H1 (cell line): ENCODE measurements around the gene RPL38. TPM values are rescaled to one million over a fixed set of nuclear protein-coding genes. Genes with fewer than 3 reads are reported as not detected.

Source experiments
- CTCF ChIA-PET: fragments of 300-600 bp; sonication (Branson Sonifier 250); formaldehyde crosslinking; loops from one replicate; lab custom pipeline; 2021; ENCODE audit not compliant: partially characterized antibody; lab: Charles Lee
- POLR2A ChIA-PET: fragments of 300-600 bp; sonication (Branson Sonifier 250); formaldehyde crosslinking; loops from one replicate; lab custom pipeline; 2021; ENCODE audit warnings: inconsistent platforms; ENCODE audit not compliant: partially characterized antibody; lab: Charles Lee
- DNase-seq, 2 experiments: peaks; one replicate each; pipeline versions ENCODE4 v3.0.0 to v3.0.0-alpha.2; 2010 to 2022; ENCODE audit warnings: low spot score in 2 of 2, low read depth in 1 of 2, mixed read lengths in 1 of 2
- FAIRE-seq: peaks from 2 replicates; lab custom pipeline; 2011; peaks lifted over from hg19 to GRCh38; lab: Jason Lieb, UNC
- H2AFZ ChIP-seq: 2 replicates; pipeline ENCODE4 v1.8.1; 2012; ENCODE audit warnings: low read length, inconsistent platforms
- H2AK5ac ChIP-seq: 2 replicates; pipeline ENCODE4 v1.6.1; 2013; ENCODE audit warnings: low read depth, low read length
- H2BK120ac ChIP-seq: replicated peaks from 2 replicates; pipeline ENCODE3; 2013; ENCODE audit warnings: low read depth, low read length, inconsistent platforms
- H2BK12ac ChIP-seq: 2 replicates; pipeline ENCODE4 v1.6.1; 2013; ENCODE audit warnings: low read depth, low read length
- H2BK15ac ChIP-seq: 2 replicates; pipeline ENCODE4 v1.6.1; 2013; ENCODE audit warnings: low read length
- H2BK20ac ChIP-seq: 2 replicates; pipeline ENCODE4 v1.6.1; 2013; ENCODE audit warnings: low read length
- H2BK5ac ChIP-seq: 2 replicates; pipeline ENCODE4 v1.6.1; 2013; ENCODE audit warnings: low read depth, low read length
- H3K14ac ChIP-seq: 2 replicates; pipeline ENCODE4 v1.6.1; 2013; ENCODE audit warnings: inconsistent platforms; ENCODE audit not compliant: insufficient read length
- H3K18ac ChIP-seq: 2 replicates; pipeline ENCODE4 v1.6.1; 2013; ENCODE audit warnings: low read length; ENCODE audit errors: extremely low read depth
- H3K23ac ChIP-seq: 2 replicates; pipeline ENCODE4 v1.6.1; 2013; ENCODE audit warnings: inconsistent platforms; ENCODE audit not compliant: insufficient read length
- H3K23me2 ChIP-seq: 2 replicates; pipeline ENCODE4 v1.6.1; 2013; ENCODE audit warnings: low read depth, low read length
- H3K27ac ChIP-seq: 2 replicates; pipeline ENCODE4 v1.6.1; 2011; ENCODE audit warnings: low read depth, low read length, inconsistent platforms
- H3K27me3 ChIP-seq, 4 experiments: replicated peaks in 1 of 4; 1 replicate in 1 of 4; 2 replicates in 3 of 4; pipeline versions ENCODE4 v1.6.1 to v1.8.1; 2011 to 2013; ENCODE audit warnings: low read length in 3 of 4, mild to moderate bottlenecking in 3 of 4, inconsistent platforms in 2 of 4, mixed read lengths in 2 of 4, moderate library complexity in 1 of 4; ENCODE audit not compliant: control insufficient read depth in 3 of 4, insufficient read depth in 3 of 4; ENCODE audit errors: extremely low read depth in 1 of 4
- H3K36me3 ChIP-seq, 4 experiments: 2 replicates each; pipeline versions ENCODE4 v1.6.1 to v1.8.1; 2011 to 2013; ENCODE audit warnings: mild to moderate bottlenecking in 4 of 4, low read length in 3 of 4, moderate library complexity in 2 of 4, control low read depth in 1 of 4, inconsistent platforms in 1 of 4; ENCODE audit not compliant: insufficient read depth in 4 of 4, control insufficient read depth in 2 of 4
- H3K4ac ChIP-seq: replicated peaks from 2 replicates; pipeline ENCODE3; 2013; ENCODE audit warnings: low read length, low read depth, mixed read lengths, inconsistent platforms; ENCODE audit not compliant: insufficient read length
- H3K4me1 ChIP-seq, 4 experiments: replicated peaks in 1 of 4; 1 replicate in 1 of 4; 2 replicates in 3 of 4; pipeline versions ENCODE4 v1.6.1 to v1.8.1; 2011 to 2013; ENCODE audit warnings: low read length in 3 of 4, inconsistent platforms in 2 of 4, mixed read lengths in 1 of 4; ENCODE audit not compliant: insufficient read depth in 4 of 4, control insufficient read depth in 3 of 4
- H3K4me2 ChIP-seq, 2 experiments: 2 replicates each; pipeline versions ENCODE4 v1.6.1 to v1.8.1; 2011 to 2013; ENCODE audit warnings: low read depth in 2 of 2, low read length in 2 of 2, control low read depth in 1 of 2, inconsistent platforms in 1 of 2, mild to moderate bottlenecking in 1 of 2; ENCODE audit not compliant: insufficient read depth in 1 of 2
- H3K4me3 ChIP-seq, 4 experiments: fragments of 200-600, 300-600 bp in 1 of 4; sonication (generic), shearing (Covaris generic), sonication (Bioruptor Twin) in 1 of 4; 2 replicates each; pipeline versions ENCODE4 v1.5.1 to v1.8.1; 2011 to 2016; ENCODE audit warnings: low read length in 4 of 4, low read depth in 3 of 4, control low read depth in 2 of 4, inconsistent platforms in 2 of 4, mild to moderate bottlenecking in 2 of 4, mixed read lengths in 1 of 4, moderate library complexity in 1 of 4; ENCODE audit not compliant: insufficient read depth in 2 of 4; ENCODE audit errors: extremely low read depth in 1 of 4
- H3K56ac ChIP-seq: replicated peaks from 2 replicates; pipeline ENCODE3; 2013; ENCODE audit warnings: low read depth, mild to moderate bottlenecking, mixed read lengths, low read length, inconsistent platforms; ENCODE audit not compliant: insufficient read length
- H3K79me1 ChIP-seq: 2 replicates; pipeline ENCODE4 v1.6.1; 2013; ENCODE audit warnings: low read depth, low read length, control low read depth
- H3K79me2 ChIP-seq, 2 experiments: 2 replicates each; pipeline versions ENCODE4 v1.6.1 to v1.8.1; 2012 to 2013; ENCODE audit warnings: low read length in 2 of 2, mild to moderate bottlenecking in 2 of 2, inconsistent platforms in 1 of 2; ENCODE audit not compliant: insufficient read depth in 2 of 2, control insufficient read depth in 1 of 2
- H3K9ac ChIP-seq, 4 experiments: replicated peaks in 1 of 4; 1 replicate in 1 of 4; 2 replicates in 3 of 4; pipeline versions ENCODE4 v1.6.1 to v1.8.1; 2011 to 2013; ENCODE audit warnings: low read depth in 3 of 4, low read length in 3 of 4, control low read depth in 2 of 4, mild to moderate bottlenecking in 2 of 4, moderate library complexity in 2 of 4, inconsistent platforms in 1 of 4; ENCODE audit errors: extremely low read depth in 1 of 4
- H3K9me3 ChIP-seq, 2 experiments: 2 replicates each; pipeline versions ENCODE4 v1.6.1 to v1.8.1; 2012 to 2013; ENCODE audit warnings: mild to moderate bottlenecking in 2 of 2, moderate library complexity in 2 of 2, control low read depth in 1 of 2, inconsistent platforms in 1 of 2, low read depth in 1 of 2, low read length in 1 of 2, mixed read lengths in 1 of 2; ENCODE audit not compliant: insufficient read depth in 2 of 2
- H4K20me1 ChIP-seq, 2 experiments: replicated peaks in 1 of 2; 2 replicates each; pipeline versions ENCODE3 to v1.8.1; 2011 to 2013; ENCODE audit warnings: inconsistent platforms in 2 of 2, low read length in 2 of 2, mild to moderate bottlenecking in 1 of 2; ENCODE audit not compliant: insufficient read depth in 2 of 2, control insufficient read depth in 1 of 2
- H4K5ac ChIP-seq: 2 replicates; pipeline ENCODE4 v1.6.1; 2013; ENCODE audit warnings: low read length, low read depth, mixed read lengths, inconsistent platforms; ENCODE audit not compliant: insufficient read length
- H4K8ac ChIP-seq: 2 replicates; pipeline ENCODE4 v1.8.0; 2013; ENCODE audit warnings: mild to moderate bottlenecking, moderate library complexity, low read length, inconsistent platforms; ENCODE audit not compliant: insufficient read depth; ENCODE audit errors: extremely low read depth
- H4K91ac ChIP-seq: replicated peaks from 2 replicates; pipeline ENCODE3; 2013; ENCODE audit warnings: low read length, mixed read lengths, inconsistent platforms; ENCODE audit not compliant: insufficient read length
- RXRA ChIP-seq: IDR thresholded peaks from 2 replicates; pipeline ENCODE4 v1.6.1; 2011; ENCODE audit warnings: low read depth, mild to moderate bottlenecking, low read length, moderate library complexity; ENCODE audit not compliant: insufficient read depth
- WGBS, 2 experiments: shearing (Covaris generic) in 1 of 2; methylation state at CpG; one replicate each; pipeline versions ENCODE4 v1.1.6 to v1.1.7; 2013 to 2015; ENCODE audit warnings: low lambda C conversion rate in 2 of 2, mixed read lengths in 2 of 2, inconsistent platforms in 1 of 2, low coverage in 1 of 2, missing lambda C conversion rate in 1 of 2; ENCODE audit not compliant: insufficient replicate concordance in 2 of 2, insufficient coverage in 1 of 2, insufficient read length in 1 of 2; ENCODE audit errors: extremely low coverage in 1 of 2, missing lambda C conversion rate in 1 of 2; 5-methylcytosine and 5-hydroxymethylcytosine counted together
- polyA plus RNA-seq, 7 experiments: library from polyadenylated mRNA; depleted of rRNA in 3 of 7; stranded (reverse) in 5 of 7; unstranded in 2 of 7; fragments of >200 nt in 5 of 7; fragments of 200-250 nt in 2 of 7; gene quantifications; 1 replicate in 5 of 7; 2 replicates in 1 of 7; 4 replicates in 1 of 7; pipeline versions ENCODE4 v1.2.1 to v1.2.3, GENCODE V29; 2011 to 2013; ENCODE audit warnings: missing spikeins in 2 of 7, mixed read lengths in 2 of 7
- total RNA-seq: library from RNA; stranded (reverse); fragmentation: NEBNext Ultra II Directional; extraction: Animal tissue kit (Norgen Biotek cat#: 25700); gene quantifications from 2 replicates; pipeline ENCODE4 v1.2.1, GENCODE V29; 2021

RPL38 gene
- total and polyA plus RNA-seq, 2 of the 8 experiments (the other 6 are each of a cell fraction or from before 2014, with no cell fraction given), result 412 to 1,195 TPM

DNA sequence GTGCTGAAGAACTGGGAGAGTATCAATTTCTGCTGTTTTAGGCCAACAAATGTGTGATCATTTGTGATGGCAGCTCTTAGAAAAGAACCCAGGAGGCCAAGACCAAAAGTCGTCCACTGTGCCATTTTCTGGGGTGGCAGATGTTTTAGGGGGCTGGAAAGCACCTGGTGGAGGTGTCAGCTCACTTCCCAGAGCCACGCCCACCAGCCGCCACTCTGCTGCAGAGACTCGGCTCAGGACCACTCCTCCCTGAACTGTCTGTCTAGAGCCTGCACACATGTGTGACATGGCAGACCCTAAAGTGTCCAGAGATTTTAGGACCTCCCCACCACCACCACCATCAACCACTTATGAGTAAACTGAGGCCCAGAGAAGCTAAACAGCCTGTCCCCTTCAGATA is 23.9 kb upstream of the RPL38 start:
- TF ChIP-seq RXRA, result no peak

More for the DNA sequence above, 23.9 kb upstream of the RPL38 start:
- H3K14ac ChIP-seq, result no peak overlapping the region
- H2AK5ac ChIP-seq, result no peak overlapping the region
- no peak overlapping the region for H2BK15ac ChIP-seq
- H3K4me1 ChIP-seq, result 0 out of 7 replicates have a peak, but pooled peaks cover 0 to 4% (median 0%) of the 10 kb centered on the region in 4 experiments
- no peak overlapping the region for H2BK120ac ChIP-seq
- H2AFZ ChIP-seq, result no peak overlapping the region
- H4K20me1 ChIP-seq, result peaks cover 0 to 2% of the 10 kb centered on the region in 2 experiments
- no peak overlapping the region for H3K27ac ChIP-seq
- ChIA-PET CTCF (interaction anchor here (0.7 to 5.1 kb wide), 8 partner anchors 20 to 533 kb away, joined by 3 to 23 read pairs (median 8); no protein-coding TSS in a partner anchor), POLR2A (interaction anchor here (1.4 kb wide), 1 partner anchor 20 kb away, joined by 3 read pairs; no protein-coding TSS in a partner anchor)
- DNase-seq (no peak), FAIRE-seq (no peak)
- no peak overlapping the region for H4K8ac ChIP-seq
- no peak overlapping the region for H3K4me2 ChIP-seq
- no peaks in the 10 kb centered on the region for H3K9me3 ChIP-seq
- H3K23ac ChIP-seq, result no peak overlapping the region
- no peak overlapping the region; the same call in 1 of the 2 replicates for H3K18ac ChIP-seq
- H2BK5ac ChIP-seq, result no peak overlapping the region
- 0 out of 7 replicates have a peak, but pooled peaks cover 0 to 1% (median 0%) of the 10 kb centered on the region in 4 experiments for H3K27me3 ChIP-seq
- no peaks in the 10 kb centered on the region for H3K36me3 ChIP-seq
- H3K79me2 ChIP-seq, result no peaks in the 10 kb centered on the region
- H3K4ac ChIP-seq, result no peak overlapping the region
- no peaks in the 10 kb centered on the region for H3K23me2 ChIP-seq
- H4K5ac ChIP-seq, result no peak overlapping the region
- no peak overlapping the region for H3K9ac ChIP-seq
- no peaks in the 10 kb centered on the region for H3K79me1 ChIP-seq
- H3K4me3 ChIP-seq, result no peak overlapping the region
- no peak overlapping the region for H4K91ac ChIP-seq
- H3K56ac ChIP-seq, result no peak overlapping the region
- 86% methylated on average over 4 of the region's 4 CpGs; no CpG with 5 or more reads in 1 of the 2 experiments for WGBS, 2 experiments
- no peak overlapping the region for H2BK12ac ChIP-seq
- no peak overlapping the region for H2BK20ac ChIP-seq
